IMR-90 (cell line): ENCODE measurements around the gene MMP3. TPM values are rescaled to one million over a fixed set of nuclear protein-coding genes. Genes with fewer than 3 reads are reported as not detected.

Experiments used
- ATAC-seq: fragments of 200-7000 bp; cut with Tn5 transposase; 2 replicates; pipeline ENCODE4 v1.9.1; 2020; ENCODE audit warnings: low read depth, mild to moderate bottlenecking, moderate library complexity
- BruUV-seq: library from RNA; stranded (reverse); fragments of 400-500 nt; replicated peaks from 2 replicates; lab custom pipeline; 2021; lab: Mats Ljungman, UMichigan
- CTCF ChIA-PET: fragments of 300-600 bp; formaldehyde crosslinking; extraction: SDS; loops from one replicate; lab custom pipeline; 2021; ENCODE audit warnings: antibody characterized with exemption; lab: Yijun Ruan, JAX
- POLR2A ChIA-PET: fragments of 300-600 bp; sonication (Branson Sonifier 250); formaldehyde crosslinking; loops from one replicate; lab custom pipeline; 2022; ENCODE audit warnings: antibody characterized with exemption; ENCODE audit not compliant: unreplicated experiment; lab: Charles Lee
- DNase-seq: peaks from one replicate; pipeline ENCODE4 v3.0.0; 2013
- H2AFZ ChIP-seq: replicated peaks from 2 replicates; pipeline ENCODE3; 2013; ENCODE audit warnings: low read length, mild to moderate bottlenecking; ENCODE audit not compliant: poor library complexity
- H2AK5ac ChIP-seq: 2 replicates; pipeline ENCODE4 v1.6.1; 2013; ENCODE audit warnings: low read depth, low read length, inconsistent platforms
- H2AK9ac ChIP-seq: replicated peaks from 2 replicates; pipeline ENCODE3; 2013; ENCODE audit warnings: mild to moderate bottlenecking, low read depth, low read length, moderate library complexity; ENCODE audit not compliant: poor library complexity
- H2BK120ac ChIP-seq: 2 replicates; pipeline ENCODE4 v1.6.1; 2013; ENCODE audit warnings: low read depth, low read length, inconsistent platforms
- H2BK15ac ChIP-seq: 3 replicates; pipeline ENCODE4 v1.6.1; 2013; ENCODE audit warnings: low read depth, low read length, inconsistent platforms
- H2BK20ac ChIP-seq: 2 replicates; pipeline ENCODE4 v1.6.1; 2013; ENCODE audit warnings: low read depth, mild to moderate bottlenecking, inconsistent platforms, low read length, moderate library complexity
- H2BK5ac ChIP-seq: 2 replicates; pipeline ENCODE4 v1.6.1; 2013; ENCODE audit warnings: mild to moderate bottlenecking, low read depth, low read length, inconsistent platforms; ENCODE audit not compliant: poor library complexity, severe bottlenecking
- H3K14ac ChIP-seq: replicated peaks from 2 replicates; pipeline ENCODE4 v1.6.1; 2013; ENCODE audit warnings: low read depth, low read length, inconsistent platforms
- H3K18ac ChIP-seq: 2 replicates; pipeline ENCODE4 v1.6.1; 2013; ENCODE audit warnings: low read depth, low read length, control low read depth
- H3K23ac ChIP-seq: 2 replicates; pipeline ENCODE4 v1.6.1; 2013; ENCODE audit warnings: low read depth, low read length, inconsistent platforms
- H3K27ac ChIP-seq: 2 replicates; pipeline ENCODE4 v1.5.1; 2013; ENCODE audit warnings: mild to moderate bottlenecking, control low read depth, low read length; ENCODE audit not compliant: insufficient read depth
- H3K27me3 ChIP-seq: 2 replicates; pipeline ENCODE4 v1.6.1; 2013; ENCODE audit warnings: low read length; ENCODE audit not compliant: control insufficient read depth, insufficient read depth
- H3K36me3 ChIP-seq: 2 replicates; pipeline ENCODE4 v1.6.1; 2013; ENCODE audit warnings: low read length, mixed read lengths; ENCODE audit not compliant: control insufficient read depth, insufficient read depth
- H3K4ac ChIP-seq: 2 replicates; pipeline ENCODE4 v1.6.1; 2013; ENCODE audit warnings: low read depth, low read length, inconsistent platforms
- H3K4me1 ChIP-seq: 2 replicates; pipeline ENCODE4 v1.6.1; 2013; ENCODE audit warnings: low read length, mixed read lengths; ENCODE audit not compliant: control insufficient read depth, insufficient read depth
- H3K4me2 ChIP-seq: 2 replicates; pipeline ENCODE4 v1.6.1; 2013; ENCODE audit warnings: low read depth, mild to moderate bottlenecking, control low read depth, low read length, moderate library complexity
- H3K4me3 ChIP-seq: 2 replicates; pipeline ENCODE4 v1.5.1; 2013; ENCODE audit warnings: low read depth, mild to moderate bottlenecking, control low read depth, low read length, moderate library complexity; ENCODE audit not compliant: insufficient read depth
- H3K56ac ChIP-seq: 2 replicates; pipeline ENCODE4 v1.6.1; 2013; ENCODE audit warnings: low read length, inconsistent platforms; ENCODE audit not compliant: insufficient read depth; ENCODE audit errors: extremely low read depth
- H3K79me1 ChIP-seq, 2 experiments: 2 replicates each; pipeline ENCODE4 v1.6.1; 2013; ENCODE audit warnings: low read length in 2 of 2, inconsistent platforms in 1 of 2, low read depth in 1 of 2
- H3K9ac ChIP-seq: 2 replicates; pipeline ENCODE4 v1.6.1; 2013; ENCODE audit warnings: low read depth, low read length, control low read depth
- H3K9me1 ChIP-seq: 2 replicates; pipeline ENCODE4 v1.6.1; 2013; ENCODE audit warnings: low read length, inconsistent platforms; ENCODE audit not compliant: insufficient read depth
- H3K9me3 ChIP-seq: 2 replicates; pipeline ENCODE4 v1.6.1; 2013; ENCODE audit warnings: low read length; ENCODE audit not compliant: control insufficient read depth, insufficient read depth
- H4K20me1 ChIP-seq: 2 replicates; pipeline ENCODE4 v1.6.1; 2013; ENCODE audit warnings: low read length, inconsistent platforms; ENCODE audit not compliant: insufficient read depth
- H4K5ac ChIP-seq: 2 replicates; pipeline ENCODE4 v1.6.1; 2013; ENCODE audit warnings: mild to moderate bottlenecking, low read depth, low read length, control low read depth
- H4K8ac ChIP-seq, 2 experiments: 2 replicates each; pipeline ENCODE4 v1.6.1; 2013; ENCODE audit warnings: low read depth in 2 of 2, low read length in 2 of 2, control low read depth in 1 of 2, inconsistent platforms in 1 of 2
- H4K91ac ChIP-seq: 2 replicates; pipeline ENCODE4 v1.6.1; 2013; ENCODE audit warnings: low read depth, low read length, inconsistent platforms; ENCODE audit not compliant: insufficient read depth
- MAFK ChIP-seq: IDR thresholded peaks from 2 replicates; pipeline ENCODE4 v1.6.1; 2012; ENCODE audit warnings: low read depth, low read length, improper control_type of control experiment
- POLR2A ChIP-seq: IDR thresholded peaks from 2 replicates; pipeline ENCODE4 v1.6.1; 2012; ENCODE audit warnings: mild to moderate bottlenecking, low read depth, low read length
- WGBS, 2 experiments: methylation state at CpG; one replicate each; pipeline versions ENCODE4 v1.1.5 to v1.1.7; 2013; ENCODE audit warnings: missing lambda C conversion rate in 2 of 2; ENCODE audit not compliant: insufficient read length in 1 of 2; ENCODE audit errors: extremely low coverage in 2 of 2; 5-methylcytosine and 5-hydroxymethylcytosine counted together
- dilution Hi-C: fragments of 300-500 bp; cut with HindIII; formaldehyde crosslinking; loops from one replicate; pipeline ENCODE4 v1.14.3; 2018; ENCODE audit warnings: low sequenced_read_pairs; ENCODE audit not compliant: unreplicated experiment
- in situ Hi-C: fragments of 300-500 bp; cut with MboI; formaldehyde crosslinking; loops from 3 replicates; pipeline ENCODE4 v1.14.3; 2019; ENCODE audit warnings: low sequenced_read_pairs, inconsistent platforms, mixed read lengths
- intact Hi-C: fragments of 100-400 bp; cut with micrococcal nuclease; formaldehyde crosslinking; loops from 2 replicates; pipeline ENCODE4 v1.10.0; 2022
- polyA plus RNA-seq, 3 experiments: library from polyadenylated mRNA; depleted of rRNA; stranded (reverse); fragments of >200 nt; gene quantifications; 2 replicates each; pipeline ENCODE4 v1.2.3, GENCODE V29; 2012; ENCODE audit warnings: low replicate concordance in 1 of 3
- total RNA-seq: library from RNA; depleted of rRNA; stranded (reverse); fragments of >200 nt; gene quantifications from 2 replicates; pipeline ENCODE4 v1.2.3, GENCODE V29; 2012
- TF ChIP-seq, protein P1 (sequence below): fragments of 150-350 bp; IDR thresholded peaks from 2 replicates; pipeline ENCODE4 v1.6.1; 2017; ENCODE audit warnings: mild to moderate bottlenecking, antibody characterized with exemption, low read length, low read depth
- TF ChIP-seq, protein P2 (sequence below): conservative IDR thresholded peaks from 2 replicates; pipeline ENCODE4 v1.5.1; 2012; ENCODE audit warnings: mild to moderate bottlenecking, low read depth, low read length, improper control_type of control experiment

The MMP3 gene
- total and polyA plus RNA-seq, 2 of the 4 experiments (the other 2 are of a cell fraction): under 0.01 to 0.39 TPM

DNA sequence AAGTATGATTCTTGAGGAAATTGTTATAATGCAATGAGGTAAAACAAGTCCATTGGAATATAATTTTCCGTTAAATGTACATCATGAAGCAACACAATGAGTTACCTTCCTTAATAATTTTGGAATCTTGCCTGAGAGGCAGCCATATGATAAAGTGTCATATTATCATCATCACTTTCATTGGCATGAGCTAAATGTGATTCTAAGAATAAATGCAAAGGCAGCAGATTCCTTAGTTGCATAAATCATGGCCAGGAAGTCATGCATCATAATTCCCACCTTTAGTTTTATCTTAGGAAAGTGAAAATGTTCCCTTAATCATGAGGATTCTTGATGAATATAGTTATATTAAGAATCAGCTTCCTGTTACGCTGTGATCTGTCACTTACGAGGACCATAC is 31.2 kb downstream of the MMP3 start:
- CTCF ChIA-PET: interaction anchor here (0.7 kb wide), 1 partner anchor 251 kb away, joined by 3 read pairs; no protein-coding TSS in a partner anchor
- TF ChIP-seq, protein P1, sequence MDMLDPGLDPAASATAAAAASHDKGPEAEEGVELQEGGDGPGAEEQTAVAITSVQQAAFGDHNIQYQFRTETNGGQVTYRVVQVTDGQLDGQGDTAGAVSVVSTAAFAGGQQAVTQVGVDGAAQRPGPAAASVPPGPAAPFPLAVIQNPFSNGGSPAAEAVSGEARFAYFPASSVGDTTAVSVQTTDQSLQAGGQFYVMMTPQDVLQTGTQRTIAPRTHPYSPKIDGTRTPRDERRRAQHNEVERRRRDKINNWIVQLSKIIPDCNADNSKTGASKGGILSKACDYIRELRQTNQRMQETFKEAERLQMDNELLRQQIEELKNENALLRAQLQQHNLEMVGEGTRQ: no peak
- TF ChIP-seq MAFK (peak; percentile 42; the same call in 1 of the 2 replicates), POLR2A (no peak)
- TF ChIP-seq, protein P2, sequence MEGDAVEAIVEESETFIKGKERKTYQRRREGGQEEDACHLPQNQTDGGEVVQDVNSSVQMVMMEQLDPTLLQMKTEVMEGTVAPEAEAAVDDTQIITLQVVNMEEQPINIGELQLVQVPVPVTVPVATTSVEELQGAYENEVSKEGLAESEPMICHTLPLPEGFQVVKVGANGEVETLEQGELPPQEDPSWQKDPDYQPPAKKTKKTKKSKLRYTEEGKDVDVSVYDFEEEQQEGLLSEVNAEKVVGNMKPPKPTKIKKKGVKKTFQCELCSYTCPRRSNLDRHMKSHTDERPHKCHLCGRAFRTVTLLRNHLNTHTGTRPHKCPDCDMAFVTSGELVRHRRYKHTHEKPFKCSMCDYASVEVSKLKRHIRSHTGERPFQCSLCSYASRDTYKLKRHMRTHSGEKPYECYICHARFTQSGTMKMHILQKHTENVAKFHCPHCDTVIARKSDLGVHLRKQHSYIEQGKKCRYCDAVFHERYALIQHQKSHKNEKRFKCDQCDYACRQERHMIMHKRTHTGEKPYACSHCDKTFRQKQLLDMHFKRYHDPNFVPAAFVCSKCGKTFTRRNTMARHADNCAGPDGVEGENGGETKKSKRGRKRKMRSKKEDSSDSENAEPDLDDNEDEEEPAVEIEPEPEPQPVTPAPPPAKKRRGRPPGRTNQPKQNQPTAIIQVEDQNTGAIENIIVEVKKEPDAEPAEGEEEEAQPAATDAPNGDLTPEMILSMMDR: no peak
- WGBS, 2 experiments: no CpG with 5 or more reads among the region's 3 CpGs

More for the DNA sequence above, 31.2 kb downstream of the MMP3 start:
- H4K20me1 ChIP-seq: no peaks in the 10 kb centered on the region
- no peak overlapping the region for H3K4ac ChIP-seq
- no peaks in the 10 kb centered on the region for H3K36me3 ChIP-seq
- dilution Hi-C loops (no loop called here), intact Hi-C loops (loop anchor here (5.0 kb wide), 1 partner anchor 245 kb away; no protein-coding TSS in a partner anchor), in situ Hi-C loops (loop anchor here (10.0 kb wide), 1 partner anchor 243 kb away; no protein-coding TSS in a partner anchor)
- no peak overlapping the region for H3K14ac ChIP-seq
- H2AFZ ChIP-seq: no peak overlapping the region
- no peak overlapping the region for H4K5ac ChIP-seq
- no peaks in the 10 kb centered on the region for H3K9me1 ChIP-seq
- POLR2A ChIA-PET: no interaction called here
- DNase-seq (no peak), ATAC-seq (no peak)
- H2BK20ac ChIP-seq: no peak overlapping the region
- no peak overlapping the region for H3K56ac ChIP-seq
- H4K91ac ChIP-seq: no peak overlapping the region
- no peak overlapping the region for H4K8ac ChIP-seq
- no peak overlapping the region for H3K4me3 ChIP-seq
- no peak overlapping the region for H3K27ac ChIP-seq
- H3K9me3 ChIP-seq: no peaks in the 10 kb centered on the region
- peaks cover 3% of the 10 kb centered on the region for H3K27me3 ChIP-seq
- H3K23ac ChIP-seq: no peak overlapping the region
- no peak overlapping the region for H2BK5ac ChIP-seq
- no peak overlapping the region for H3K4me2 ChIP-seq
- H3K9ac ChIP-seq: no peak overlapping the region
- H2AK9ac ChIP-seq: no peak overlapping the region
- H3K79me1 ChIP-seq: no peaks in the 10 kb centered on the region
- H3K18ac ChIP-seq: no peak overlapping the region
- no peak overlapping the region for H2AK5ac ChIP-seq
- no peak overlapping the region for H2BK120ac ChIP-seq
- H3K4me1 ChIP-seq: no peaks in the 10 kb centered on the region
- no peak overlapping the region for H2BK15ac ChIP-seq
- BruUV-seq: no TSS peak
